HG03432 (cell line): ENCODE results near the gene VMP1.

Experiments used
- ATAC-seq: cut with Tn5 transposase; IDR thresholded peaks from one replicate; pipeline ENCODE4 v1.9.1; 2021; ENCODE audit warnings: mild to moderate bottlenecking, moderate library complexity; ENCODE audit not compliant: unreplicated experiment

Gene VMP1

GRCh38 chr17:59707149-59707970 lies at the start of gene VMP1, which contains the start of gene PTRH2:
TSS of gene VMP1 (plus strand) at chr17:59707654. CDS start at chr17:59731447, 23,793 bp downstream.
TSS of gene PTRH2 (minus strand) at chr17:59707430. CDS start at chr17:59697978, 9,452 bp downstream.
- ATAC-seq = peak; percentile 96

GRCh38 chr17:59666235-59666634 lies 41.2 kb upstream of the VMP1 start:
- ATAC-seq = no peak

- ATAC-seq = no peak
Observed at GRCh38 chr17:59668816-59669215, 38.6 kb upstream of the VMP1 start.

- no peak for ATAC-seq
Observed at GRCh38 chr17:59669411-59669810, 38.0 kb upstream of the VMP1 start.

- ATAC-seq = no peak
Observed at GRCh38 chr17:59669944-59670343, 37.5 kb upstream of the VMP1 start.

- no peak for ATAC-seq
Observed at GRCh38 chr17:59671386-59671785, 36.1 kb upstream of the VMP1 start.

- ATAC-seq = no peak
Observed at GRCh38 chr17:59675231-59675630, 32.2 kb upstream of the VMP1 start.

- no peak for ATAC-seq
Observed at GRCh38 chr17:59676716-59677115, 30.7 kb upstream of the VMP1 start.

GRCh38 chr17:59678918-59679317 lies 28.5 kb upstream of the VMP1 start:
- no peak for ATAC-seq

GRCh38 chr17:59680314-59680713 lies 27.1 kb upstream of the VMP1 start:
- no peak for ATAC-seq

- no peak for ATAC-seq
Observed at GRCh38 chr17:59683283-59683682, 24.2 kb upstream of the VMP1 start.

GRCh38 chr17:59684967-59685366 lies 22.5 kb upstream of the VMP1 start:
- ATAC-seq = no peak

GRCh38 chr17:59688008-59688407 lies 19.4 kb upstream of the VMP1 start:
- ATAC-seq = no peak

- ATAC-seq = no peak
Observed at GRCh38 chr17:59688496-59688895, 19.0 kb upstream of the VMP1 start.

- no peak for ATAC-seq
Observed at GRCh38 chr17:59693582-59693981, 13.9 kb upstream of the VMP1 start.

GRCh38 chr17:59694344-59694743 lies 13.1 kb upstream of the VMP1 start:
- no peak for ATAC-seq

- ATAC-seq = no peak
Observed at GRCh38 chr17:59695945-59696681, 11.3 kb upstream of the VMP1 start.

- ATAC-seq = no peak
Observed at GRCh38 chr17:59696682-59697277, 10.7 kb upstream of the VMP1 start.

GRCh38 chr17:59698143-59698542 lies 9.3 kb upstream of the VMP1 start:
- ATAC-seq = no peak

- ATAC-seq = no peak
Observed at GRCh38 chr17:59699218-59699617, 8.2 kb upstream of the VMP1 start.

- ATAC-seq = no peak
Observed at GRCh38 chr17:59699786-59700185, 7.7 kb upstream of the VMP1 start.

- ATAC-seq = no peak
Observed at GRCh38 chr17:59702304-59702703, 5.2 kb upstream of the VMP1 start.
